ENCODE measurements around the gene CYP4F22. TPM values are rescaled to one million over a fixed set of nuclear protein-coding genes. Genes with fewer than 3 reads are reported as not detected.

The CYP4F22 gene
- total RNA-seq, 1 donor from 2014 or later, result not detected

DNA sequence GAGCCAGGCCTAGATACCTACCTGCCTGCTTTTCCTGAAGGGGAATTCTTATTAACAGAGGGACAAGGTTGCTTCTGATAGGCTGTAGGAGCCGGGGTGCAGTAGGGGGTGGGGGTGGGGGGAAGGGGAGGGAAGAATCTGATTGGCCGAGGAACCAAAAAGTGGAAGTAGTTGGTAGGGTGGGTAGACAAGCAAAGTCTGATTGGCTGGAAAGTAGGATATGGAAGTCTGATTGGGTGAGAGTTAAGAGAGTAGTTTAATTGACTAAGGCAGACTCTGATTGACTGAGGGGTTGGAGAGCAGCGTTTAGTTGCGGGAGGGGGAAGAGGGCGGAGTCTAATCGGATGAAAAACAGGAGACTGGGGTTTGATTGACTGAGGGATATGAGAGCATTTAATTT lies 9.4 kb upstream of the CYP4F22 start:
- Histone ChIP-seq H3K4me1 (no peaks in the 10 kb centered on the region), H3K9me3 (ENCODE audit: low read depth) (peaks cover 8% of the 10 kb centered on the region), H3F3A (ENCODE audit: low read depth) (no peaks in the 10 kb centered on the region), H4K20me1 (ENCODE audit: low read depth) (no peaks in the 10 kb centered on the region), H3K36me3 (no peaks in the 10 kb centered on the region), H3K4me2 (no peak overlapping the region), H3K9ac (no peak overlapping the region), H3K79me2 (ENCODE audit: low read depth) (no peaks in the 10 kb centered on the region), H3K4me3 (no peak overlapping the region), H2AFZ (replicated peaks) (no peak overlapping the region), H3K27ac (no peak overlapping the region), H3K27me3 (no peaks in the 10 kb centered on the region)
- peaks cover 4% of the 10 kb centered on the region for H3K9me3 Mint-ChIP-seq
- no peak for DNase-seq (ENCODE audit: low spot score)
- H3K27ac Mint-ChIP-seq, result no peak overlapping the region
- TF ChIP-seq EZH2phosphoT487 (IDR thresholded peaks at IDR 0.05) (no peak), EZH2 (IDR thresholded peaks at IDR 0.05) (no peak)
- TF ChIP-seq, protein P1, sequence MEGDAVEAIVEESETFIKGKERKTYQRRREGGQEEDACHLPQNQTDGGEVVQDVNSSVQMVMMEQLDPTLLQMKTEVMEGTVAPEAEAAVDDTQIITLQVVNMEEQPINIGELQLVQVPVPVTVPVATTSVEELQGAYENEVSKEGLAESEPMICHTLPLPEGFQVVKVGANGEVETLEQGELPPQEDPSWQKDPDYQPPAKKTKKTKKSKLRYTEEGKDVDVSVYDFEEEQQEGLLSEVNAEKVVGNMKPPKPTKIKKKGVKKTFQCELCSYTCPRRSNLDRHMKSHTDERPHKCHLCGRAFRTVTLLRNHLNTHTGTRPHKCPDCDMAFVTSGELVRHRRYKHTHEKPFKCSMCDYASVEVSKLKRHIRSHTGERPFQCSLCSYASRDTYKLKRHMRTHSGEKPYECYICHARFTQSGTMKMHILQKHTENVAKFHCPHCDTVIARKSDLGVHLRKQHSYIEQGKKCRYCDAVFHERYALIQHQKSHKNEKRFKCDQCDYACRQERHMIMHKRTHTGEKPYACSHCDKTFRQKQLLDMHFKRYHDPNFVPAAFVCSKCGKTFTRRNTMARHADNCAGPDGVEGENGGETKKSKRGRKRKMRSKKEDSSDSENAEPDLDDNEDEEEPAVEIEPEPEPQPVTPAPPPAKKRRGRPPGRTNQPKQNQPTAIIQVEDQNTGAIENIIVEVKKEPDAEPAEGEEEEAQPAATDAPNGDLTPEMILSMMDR (IDR thresholded peaks at IDR 0.05), result no peak
- H3K4me1 Mint-ChIP-seq, result no peaks in the 10 kb centered on the region
- peaks cover 9% of the 10 kb centered on the region for H3K27me3 Mint-ChIP-seq (ENCODE audit: insufficient read depth, low read depth)
- no peak overlapping the region for H3K4me3 Mint-ChIP-seq
- no peaks in the 10 kb centered on the region for H3K36me3 Mint-ChIP-seq

DNA sequence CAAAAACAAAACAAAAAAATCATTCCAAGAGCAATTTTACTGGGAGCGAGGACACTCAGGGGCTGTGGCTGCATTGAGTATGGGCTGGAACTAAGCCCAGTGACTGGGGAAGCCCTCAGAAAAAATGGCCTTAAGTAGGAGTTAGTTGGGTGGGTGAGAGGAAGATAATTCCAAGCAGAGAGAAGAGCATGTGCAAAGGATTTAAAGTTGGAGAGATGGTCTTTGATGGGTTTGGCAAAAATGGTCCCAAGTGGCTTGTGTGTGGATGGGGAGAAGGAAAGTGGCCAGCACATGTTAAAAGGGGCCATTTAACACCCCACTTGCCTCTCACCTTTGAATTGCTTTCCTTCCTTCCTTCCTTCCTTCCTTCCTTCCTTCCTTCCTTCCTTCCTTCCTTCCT lies 6.7 kb upstream of the CYP4F22 start:
- peaks cover 6% of the 10 kb centered on the region for H3K9me3 ChIP-seq (ENCODE audit: low read depth)
- H3K4me3 Mint-ChIP-seq, result no peak overlapping the region

DNA sequence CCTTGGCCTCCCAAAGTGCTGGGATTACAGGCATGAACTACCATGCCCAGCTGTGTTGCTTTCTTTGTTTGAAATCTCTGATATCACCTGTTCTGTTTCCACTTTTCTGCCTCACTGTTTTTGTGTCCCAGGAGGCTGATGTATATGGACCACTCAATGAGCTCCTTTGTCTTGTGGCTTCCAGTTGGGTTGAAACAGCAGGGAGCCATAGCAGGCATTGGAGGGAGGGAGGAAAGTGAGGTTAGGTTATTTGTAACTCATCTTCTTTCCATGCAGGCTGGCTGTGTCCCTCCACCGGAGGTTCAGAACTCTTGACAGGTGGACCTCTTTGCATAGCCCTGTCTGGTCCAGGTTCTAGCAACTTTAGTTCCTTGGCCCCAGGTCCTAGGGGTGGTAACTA lies 6.1 kb upstream of the CYP4F22 start:
- Histone ChIP-seq H3K4me2 (no peak overlapping the region), H4K20me1 (ENCODE audit: low read depth) (no peaks in the 10 kb centered on the region), H3K79me2 (ENCODE audit: low read depth) (no peaks in the 10 kb centered on the region), H3K36me3 (no peaks in the 10 kb centered on the region), H3K9me3 (ENCODE audit: low read depth) (peaks cover 4% of the 10 kb centered on the region), H3K4me3 (no peak overlapping the region), H3K27me3 (no peaks in the 10 kb centered on the region), H2AFZ (replicated peaks) (no peak overlapping the region), H3K9ac (no peak overlapping the region), H3K27ac (no peak overlapping the region), H3F3A (ENCODE audit: low read depth) (no peaks in the 10 kb centered on the region), H3K4me1 (no peaks in the 10 kb centered on the region)
- Mint-ChIP-seq H3K4me3 (no peak overlapping the region), H3K27ac (no peak overlapping the region), H3K27me3 (ENCODE audit: insufficient read depth, low read depth) (peaks cover 9% of the 10 kb centered on the region), H3K4me1 (no peaks in the 10 kb centered on the region), H3K36me3 (no peaks in the 10 kb centered on the region), H3K9me3 (no peaks in the 10 kb centered on the region)
- no peak for DNase-seq (ENCODE audit: low spot score)
- TF ChIP-seq, protein P1 (IDR thresholded peaks at IDR 0.05), result no peak
- TF ChIP-seq EZH2 (IDR thresholded peaks at IDR 0.05), result no peak
- no peak for TF ChIP-seq EZH2phosphoT487 (IDR thresholded peaks at IDR 0.05)

More for the DNA sequence above, 6.7 kb upstream of the CYP4F22 start:
- H3K9ac ChIP-seq, result no peak overlapping the region
- H2AFZ ChIP-seq (replicated peaks), result no peak overlapping the region
- no peak overlapping the region for H3K4me3 ChIP-seq
- no peaks in the 10 kb centered on the region for H4K20me1 ChIP-seq (ENCODE audit: low read depth)
- Mint-ChIP-seq H3K36me3 (no peaks in the 10 kb centered on the region), H3K4me1 (no peaks in the 10 kb centered on the region), H3K9me3 (no peaks in the 10 kb centered on the region), H3K27me3 (ENCODE audit: insufficient read depth, low read depth) (peaks cover 8% of the 10 kb centered on the region), H3K27ac (no peak overlapping the region)
- H3K27ac ChIP-seq, result no peak overlapping the region
- H3K36me3 ChIP-seq, result no peaks in the 10 kb centered on the region
- H3F3A ChIP-seq (ENCODE audit: low read depth), result no peaks in the 10 kb centered on the region
- no peak overlapping the region for H3K4me2 ChIP-seq
- H3K4me1 ChIP-seq, result no peaks in the 10 kb centered on the region
- no peak for TF ChIP-seq EZH2phosphoT487 (IDR thresholded peaks at IDR 0.05)
- no peak for TF ChIP-seq EZH2 (IDR thresholded peaks at IDR 0.05)
- TF ChIP-seq, protein P1 (IDR thresholded peaks at IDR 0.05), result no peak
- H3K79me2 ChIP-seq (ENCODE audit: low read depth), result no peaks in the 10 kb centered on the region
- H3K27me3 ChIP-seq, result no peaks in the 10 kb centered on the region
- no peak for DNase-seq (ENCODE audit: low spot score)

All from neural progenitor cell (in vitro differentiated cells).